GM23338 (cell line): Measurements from ENCODE around the gene SLC43A2. TPM values are rescaled to one million over a fixed set of nuclear protein-coding genes. Genes with fewer than 3 reads are reported as not detected.

Source experiments
- polyA plus RNA-seq: library from polyadenylated mRNA; unstranded; fragments of >200 nt; fragmentation: Nextera tagmentation; extraction: Ambion mirVana; gene quantifications from 2 replicates; pipeline ENCODE4 v1.2.1, GENCODE V29; 2016
- small RNA-seq: library from RNA; depleted of rRNA; stranded (forward); fragments of <200 nt; gene quantifications from one replicate; pipeline ENCODE3, GENCODE V24; 2014; ENCODE audit warnings: low replicate concordance
- total RNA-seq: library from RNA; depleted of rRNA; stranded (reverse); fragments of >200 nt; shearing (Covaris generic); gene quantifications from 2 replicates; pipeline ENCODE4 v1.2.3, GENCODE V29; 2014; rRNA removed

SLC43A2 gene
- total and polyA plus RNA-seq, 2 experiments from 2014 or later: 2.2 to 9.8 TPM

Small RNA genes within 50 kb of the gene (small RNA-seq; reads per million reads assigned to genes)
- not detected for gene RN7SL105P

Other genes with a start within 250 kb of the SLC43A2 start
- gene YWHAE, start 228.6 kb downstream of the SLC43A2 start, total RNA-seq: 1,251 and 1,409 TPM in 2 replicates
- 1,271 and 1,283 TPM in 2 replicates for gene YWHAE, start 228.6 kb downstream of the SLC43A2 start, polyA plus RNA-seq
- 59.8 and 61.1 TPM in 2 replicates for gene CRK, start 172.6 kb downstream of the SLC43A2 start, total RNA-seq
- gene CRK, start 172.6 kb downstream of the SLC43A2 start, polyA plus RNA-seq: 28.6 and 32.6 TPM in 2 replicates
- gene MYO1C, start 136.1 kb downstream of the SLC43A2 start, total RNA-seq: 35.2 and 57.1 TPM in 2 replicates
- gene MYO1C, start 136.1 kb downstream of the SLC43A2 start, polyA plus RNA-seq: 12.3 and 13.9 TPM in 2 replicates
- 22.5 and 29.7 TPM in 2 replicates for gene INPP5K, start 112.2 kb downstream of the SLC43A2 start, total RNA-seq
- gene INPP5K, start 112.2 kb downstream of the SLC43A2 start, polyA plus RNA-seq: 8.4 TPM in 2 replicates
- gene PITPNA, start 66.0 kb downstream of the SLC43A2 start, total RNA-seq: 24.2 and 28.1 TPM in 2 replicates
- 13.0 and 14.2 TPM in 2 replicates for gene PITPNA, start 66.0 kb downstream of the SLC43A2 start, polyA plus RNA-seq
- 1.0 and 1.6 TPM in 2 replicates for gene SCARF1, start 16.9 kb upstream of the SLC43A2 start, total RNA-seq
- 0.63 and 0.76 TPM in 2 replicates for gene SCARF1, start 16.9 kb upstream of the SLC43A2 start, polyA plus RNA-seq
- gene RILP, start 21.0 kb upstream of the SLC43A2 start, total RNA-seq: 9.2 and 17.4 TPM in 2 replicates
- gene RILP, start 21.0 kb upstream of the SLC43A2 start, polyA plus RNA-seq: 8.6 and 10.8 TPM in 2 replicates
- gene PRPF8, start 56.0 kb upstream of the SLC43A2 start, total RNA-seq: 231 and 246 TPM in 2 replicates
- gene PRPF8, start 56.0 kb upstream of the SLC43A2 start, polyA plus RNA-seq: 175 and 178 TPM in 2 replicates
- 0.58 and 1.4 TPM in 2 replicates for gene TLCD2, start 81.5 kb upstream of the SLC43A2 start, total RNA-seq
- gene TLCD2, start 81.5 kb upstream of the SLC43A2 start, polyA plus RNA-seq: 0.64 and 0.70 TPM in 2 replicates
- gene WDR81, start 95.9 kb upstream of the SLC43A2 start, total RNA-seq: 14.5 and 17.6 TPM in 2 replicates
- gene WDR81, start 95.9 kb upstream of the SLC43A2 start, polyA plus RNA-seq: 3.5 and 3.7 TPM in 2 replicates
- 0.47 and 0.66 TPM in 2 replicates for gene SERPINF2, start 114.0 kb upstream of the SLC43A2 start, total RNA-seq
- 1.2 and 1.5 TPM in 2 replicates for gene SERPINF2, start 114.0 kb upstream of the SLC43A2 start, polyA plus RNA-seq
- 40.7 and 41.4 TPM in 2 replicates for gene SERPINF1, start 133.2 kb upstream of the SLC43A2 start, total RNA-seq
- gene SERPINF1, start 133.2 kb upstream of the SLC43A2 start, polyA plus RNA-seq: 22.1 and 24.4 TPM in 2 replicates
- gene SMYD4, start 201.1 kb upstream of the SLC43A2 start, total RNA-seq: 18.4 and 21.9 TPM in 2 replicates
- gene SMYD4, start 201.1 kb upstream of the SLC43A2 start, polyA plus RNA-seq: 14.8 and 17.0 TPM in 2 replicates
- gene RPA1, start 201.2 kb upstream of the SLC43A2 start, total RNA-seq: 42.5 and 52.1 TPM in 2 replicates
- 26.7 and 33.7 TPM in 2 replicates for gene RPA1, start 201.2 kb upstream of the SLC43A2 start, polyA plus RNA-seq